Left ventricle myocardium superior (tissue), 1 donor: ENCODE measurements around the gene RAB27A. TPM values are rescaled to one million over a fixed set of nuclear protein-coding genes. Genes with fewer than 3 reads are reported as not detected.
"Not testable (repeated sequence)": the region's sequence is repeated elsewhere in the genome, so short reads cannot be mapped to it uniquely, and the experiment has no call there.

Source experiments
- ATAC-seq: fragments of 200-7000 bp; cut with Tn5 transposase; one replicate; pipeline ENCODE4 v1.9.1; 2020; ENCODE audit warnings: mild to moderate bottlenecking, moderate library complexity
- DNase-seq: peaks from one replicate; pipeline ENCODE4 v3.0.0-alpha.2; 2020
- intact Hi-C: fragments of 100-400 bp; cut with micrococcal nuclease; formaldehyde crosslinking; loops from one replicate; pipeline ENCODE4 v1.11.0; 2022
- total RNA-seq: library from RNA; stranded (reverse); fragmentation: NEBNext Ultra II Directional; extraction: Animal tissue kit (Norgen Biotek cat#: 25700); gene quantifications from one replicate; pipeline ENCODE4 v1.2.1, GENCODE V29; 2021
- donor health status: DM: no; HTN: yes; CAD: no; lungs with severe emphysema.

RAB27A gene
- total RNA-seq, 1 donor from 2014 or later = 5.7 TPM

- DNase-seq (no peak), ATAC-seq (no peak)
- intact Hi-C loops = no loop called here
These were observed 6.0 kb downstream of the RAB27A start for GRCh38 chr15:55283379-55284147.

- intact Hi-C loops = no loop called here
- DNase-seq (no peak), ATAC-seq (peak; percentile 33)
These were observed 7.3 kb downstream of the RAB27A start for GRCh38 chr15:55282284-55282833.

- DNase-seq (no peak), ATAC-seq (no peak)
- intact Hi-C loops = no loop called here
These were observed 7.9 kb downstream of the RAB27A start for GRCh38 chr15:55281517-55282228.

- DNase-seq, ATAC-seq, intact Hi-C loops: not testable (repeated sequence)
These were observed 9.0 kb downstream of the RAB27A start for GRCh38 chr15:55280589-55280988.

- no peak for ATAC-seq
These were observed 9.8 kb downstream of the RAB27A start for GRCh38 chr15:55279746-55280351.

DNA sequence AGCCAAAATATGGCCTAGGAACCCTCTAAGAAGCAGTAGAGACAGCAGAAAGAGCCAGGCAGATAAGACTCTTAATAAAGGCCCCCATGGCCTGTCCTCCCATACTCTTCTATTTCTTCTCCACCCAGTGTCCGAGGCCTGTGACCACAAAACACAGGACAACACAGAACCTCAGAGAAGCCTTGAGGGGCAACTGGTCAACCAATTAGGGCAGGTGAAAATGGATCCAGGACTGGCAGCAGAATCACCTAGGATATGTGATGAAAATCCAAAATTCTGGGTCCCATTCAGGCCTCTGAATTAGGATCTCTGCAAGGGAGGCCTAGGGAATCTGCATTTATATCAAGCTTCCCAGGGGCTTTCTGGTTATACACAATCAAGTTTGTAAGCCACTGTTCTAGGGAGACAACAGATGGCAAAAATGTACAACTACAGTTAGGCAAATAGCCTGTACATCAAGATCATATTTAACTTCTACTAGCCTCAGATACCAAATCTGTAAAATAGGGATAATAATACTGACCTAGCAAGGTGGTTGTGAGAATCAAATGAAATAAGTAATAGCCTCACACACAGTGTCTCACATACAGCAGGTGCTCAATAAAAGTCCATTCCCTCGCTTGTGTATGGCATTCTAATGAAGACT is 10.4 kb downstream of the RAB27A start:
- DNase-seq (no peak), ATAC-seq (no peak)
- intact Hi-C loops = no loop called here

More at GRCh38 chr15:55279746-55280351, 9.8 kb downstream of the RAB27A start:
- DNase-seq = no peak
- intact Hi-C loops = no loop called here

- intact Hi-C loops = no loop called here
- no peak for ATAC-seq
These were observed 11.9 kb downstream of the RAB27A start for GRCh38 chr15:55277715-55278114.

DNA sequence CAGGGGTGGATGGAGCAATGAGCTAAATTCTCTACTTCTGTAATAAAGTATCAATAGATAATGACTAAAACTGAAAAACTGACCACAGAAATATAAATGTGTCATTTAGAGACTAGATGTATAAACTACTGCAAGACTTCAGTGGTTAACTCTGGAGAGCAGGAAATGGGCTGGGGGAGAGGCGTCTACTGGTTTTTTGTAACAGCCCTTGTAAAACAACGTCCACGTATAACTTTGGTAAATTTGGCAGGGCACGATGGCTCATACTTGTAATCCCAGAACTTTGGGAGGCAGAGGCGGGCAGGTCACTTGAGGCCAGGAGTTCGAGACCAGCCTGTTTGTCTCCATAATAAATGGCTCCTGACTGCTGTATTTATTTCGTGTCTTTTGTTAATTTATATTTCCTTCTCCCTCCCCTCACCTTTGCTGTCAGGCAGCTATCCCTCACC is 12.5 kb downstream of the RAB27A start:
- intact Hi-C loops = no loop called here
- DNase-seq = no peak
- ATAC-seq = no peak

More at GRCh38 chr15:55277715-55278114, 11.9 kb downstream of the RAB27A start:
- no peak for DNase-seq

DNA sequence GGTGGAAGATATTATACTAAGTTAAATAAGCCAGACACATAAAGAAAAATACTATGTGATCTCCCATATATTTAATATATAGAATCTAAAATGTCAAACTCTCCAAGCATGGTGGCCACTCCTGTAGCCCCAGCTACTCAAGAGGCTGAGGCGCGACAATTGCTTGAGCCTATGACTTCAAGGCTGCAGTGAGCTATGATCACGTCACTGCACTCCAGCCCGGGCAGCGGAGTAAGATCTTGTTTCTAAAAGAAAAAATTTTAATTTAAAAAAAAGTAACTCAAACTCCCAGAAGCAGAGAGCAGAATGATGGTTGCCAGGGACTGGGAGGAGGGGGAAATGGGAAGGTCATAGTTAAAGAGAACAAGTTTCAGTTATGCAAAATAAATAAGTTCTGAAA is 13.3 kb downstream of the RAB27A start:
- no peak for ATAC-seq
- intact Hi-C loops = no loop called here

DNA sequence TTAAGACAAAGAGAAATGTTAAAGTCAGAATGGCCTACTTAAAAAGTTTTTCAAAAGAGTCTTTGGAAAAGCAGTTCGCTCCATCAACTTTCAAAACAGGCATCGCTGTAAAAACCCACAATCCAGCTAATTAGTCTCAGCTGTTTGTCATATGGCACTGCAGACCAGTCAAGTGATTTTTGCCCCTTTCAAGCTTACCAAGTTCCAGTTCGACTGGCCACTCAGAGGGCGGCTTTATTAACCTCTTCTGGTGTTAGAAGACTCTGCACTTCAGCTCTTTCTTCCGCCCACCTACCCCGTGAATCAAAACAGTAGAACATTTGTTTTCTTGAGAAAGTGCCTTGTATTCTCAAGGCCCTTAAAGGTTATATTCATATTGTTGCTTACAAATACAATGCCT is 19.3 kb downstream of the RAB27A start:
- ATAC-seq (no peak), DNase-seq (no peak)
- intact Hi-C loops = no loop called here

More for the DNA sequence above, 13.3 kb downstream of the RAB27A start:
- no peak for DNase-seq

- ATAC-seq = no peak
- intact Hi-C loops = no loop called here
These were observed 21.4 kb downstream of the RAB27A start for GRCh38 chr15:55268176-55268695.

DNA sequence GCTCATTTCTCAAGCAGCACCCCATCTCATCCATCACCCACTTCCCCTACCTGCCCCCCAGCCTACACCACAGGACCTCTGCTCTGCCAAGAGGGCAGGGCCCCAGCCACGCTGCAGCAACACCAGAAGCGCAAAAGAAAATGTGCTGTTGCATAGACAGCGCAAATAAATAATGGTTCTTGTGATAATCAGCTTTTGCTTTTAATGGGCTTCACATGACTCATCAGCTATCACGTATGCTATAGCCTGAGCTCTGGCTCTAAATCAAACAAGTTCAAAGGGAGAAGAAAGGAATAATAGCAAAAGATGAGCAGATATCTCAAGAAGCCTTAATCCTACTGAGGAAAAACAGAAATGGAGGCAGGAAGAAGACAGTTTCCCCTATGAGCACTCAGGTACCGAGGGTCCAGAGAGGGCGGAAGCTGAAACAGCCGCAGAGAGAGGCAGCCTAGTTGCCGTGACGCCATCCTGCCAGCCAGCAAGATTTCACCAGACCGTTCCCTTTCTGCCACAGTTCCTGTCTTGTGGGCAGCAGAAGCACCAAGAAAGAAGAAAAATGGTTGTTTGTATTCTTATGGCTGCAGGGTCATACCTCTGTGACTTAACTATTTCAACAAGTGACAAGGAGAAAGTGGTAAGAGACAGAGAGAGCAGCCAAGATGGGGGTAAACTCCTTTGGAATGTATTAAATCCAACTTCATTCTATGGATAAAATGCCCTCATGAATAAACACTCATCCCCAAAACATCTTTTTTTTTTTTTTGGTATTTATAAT is 22.0 kb downstream of the RAB27A start:
- peak; percentile 47 for ATAC-seq
- intact Hi-C loops = no loop called here

More at GRCh38 chr15:55268176-55268695, 21.4 kb downstream of the RAB27A start:
- DNase-seq = no peak

GRCh38 chr15:55266547-55266946 is 23.1 kb downstream of the RAB27A start:
- ATAC-seq (no peak), DNase-seq (no peak)
- intact Hi-C loops = no loop called here

More for the DNA sequence above, 22.0 kb downstream of the RAB27A start:
- peak; percentile 52 for DNase-seq

DNA sequence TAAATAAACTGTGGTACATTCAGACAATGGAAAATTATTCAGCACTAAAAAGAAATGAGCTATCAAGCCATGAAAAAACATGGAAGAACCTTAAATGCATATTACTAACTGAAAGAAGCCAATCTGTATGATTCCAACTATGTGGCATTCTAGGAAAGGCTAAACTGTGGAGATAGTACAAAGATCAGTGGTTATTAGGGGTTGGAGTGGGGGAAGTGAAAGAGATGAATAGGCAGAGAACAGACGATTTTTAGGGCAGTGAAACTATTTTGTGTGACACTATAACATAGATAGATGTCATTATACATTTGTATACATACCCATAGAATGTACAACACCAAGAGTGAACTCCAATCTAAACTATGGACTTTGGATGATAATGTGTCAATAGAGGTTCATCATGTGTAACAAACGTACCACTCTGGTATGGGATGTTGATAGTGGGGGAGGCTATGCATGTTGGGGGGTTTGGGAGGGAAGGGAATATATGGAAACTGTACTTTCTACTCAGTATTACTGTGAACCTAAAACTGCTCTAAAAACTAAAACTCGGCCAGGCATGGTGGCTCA is 29.0 kb downstream of the RAB27A start:
- no peak for DNase-seq
- intact Hi-C loops = no loop called here
- no peak for ATAC-seq

- no peak for DNase-seq
- intact Hi-C loops = no loop called here
- ATAC-seq = no peak
These were observed 31.7 kb downstream of the RAB27A start for GRCh38 chr15:55257938-55258337.

DNA sequence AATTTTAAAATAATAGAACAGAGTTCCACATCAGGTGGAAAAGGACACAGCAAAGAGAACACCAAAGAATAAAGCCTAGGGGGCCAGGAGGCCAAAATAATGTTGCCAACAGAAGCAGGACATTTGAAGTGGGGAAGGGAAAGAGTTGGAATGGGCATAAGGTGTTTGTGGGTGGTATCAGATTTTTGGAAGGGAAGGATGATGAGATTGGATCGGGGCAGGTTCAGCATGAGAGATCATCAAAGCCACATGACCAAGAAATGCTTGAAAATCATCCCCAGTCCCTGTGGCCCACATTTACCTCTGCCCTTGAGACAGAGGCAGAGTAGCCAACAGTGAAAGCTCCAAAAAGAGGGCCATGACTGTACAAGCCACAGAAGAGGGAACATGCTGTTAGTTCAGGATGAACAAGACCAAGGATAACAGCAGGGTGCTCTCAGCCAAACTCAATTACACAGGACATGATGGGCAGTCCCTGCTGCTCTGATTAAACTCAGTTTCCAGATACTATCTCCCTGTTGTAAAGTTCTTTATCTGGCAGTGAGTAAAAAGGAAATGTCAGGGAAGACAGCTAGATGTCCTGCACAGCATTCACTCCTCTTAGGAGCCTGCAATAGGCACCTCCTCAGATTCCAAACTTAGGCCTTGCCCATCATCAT is 32.5 kb downstream of the RAB27A start:
- ATAC-seq (no peak), DNase-seq (no peak)
- intact Hi-C loops = no loop called here

DNA sequence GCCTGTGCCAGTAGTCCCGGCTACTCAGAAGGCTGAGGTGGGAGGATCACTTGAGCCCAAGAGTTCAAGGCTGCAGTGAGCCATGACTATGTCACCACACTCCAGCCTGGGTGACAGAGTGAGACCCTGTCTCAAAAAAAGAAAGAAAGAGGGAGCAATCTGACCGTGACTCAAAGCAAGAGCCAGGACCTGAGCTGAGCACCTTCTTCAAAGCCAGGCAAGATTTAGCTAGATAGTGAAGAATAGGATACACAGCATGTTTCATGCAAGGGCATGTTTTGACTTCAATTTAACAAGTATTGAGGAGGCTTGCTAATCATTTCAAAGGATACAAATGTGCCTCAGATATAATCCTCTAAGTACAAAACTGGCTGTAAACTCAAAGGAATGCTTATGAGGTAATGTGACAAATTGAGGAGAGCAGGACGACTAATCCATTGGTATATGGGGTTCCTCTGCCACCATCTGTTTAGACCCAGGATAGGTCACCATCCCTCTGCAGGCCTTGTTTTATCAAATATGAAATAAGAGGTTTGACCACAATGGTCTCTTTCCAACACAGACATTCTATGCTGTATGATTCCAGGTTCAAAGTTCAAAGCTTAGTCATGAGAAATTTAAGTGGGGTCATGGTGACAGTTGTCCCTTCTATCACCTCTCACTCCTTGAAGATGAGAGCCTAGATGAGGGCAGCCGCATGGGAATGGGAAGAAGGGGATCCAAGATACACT is 33.2 kb downstream of the RAB27A start:
- DNase-seq (no peak), ATAC-seq (no peak)
- intact Hi-C loops = no loop called here
